Activated effector memory CD4-positive, alpha-beta T cell treated with anti-CD3 and anti-CD28 coated beads, Interleukin-2, amount 50 U/mL, for 16 hours (primary cell): ENCODE data around the gene ENC1.
A peak's percentile ranks its signal among the peaks of the same experiment; 100 is the strongest.

Experiments
- DNase-seq: peaks from one replicate; pipeline ENCODE4 v3.0.0-alpha.2; 2020

Gene ENC1

DNA sequence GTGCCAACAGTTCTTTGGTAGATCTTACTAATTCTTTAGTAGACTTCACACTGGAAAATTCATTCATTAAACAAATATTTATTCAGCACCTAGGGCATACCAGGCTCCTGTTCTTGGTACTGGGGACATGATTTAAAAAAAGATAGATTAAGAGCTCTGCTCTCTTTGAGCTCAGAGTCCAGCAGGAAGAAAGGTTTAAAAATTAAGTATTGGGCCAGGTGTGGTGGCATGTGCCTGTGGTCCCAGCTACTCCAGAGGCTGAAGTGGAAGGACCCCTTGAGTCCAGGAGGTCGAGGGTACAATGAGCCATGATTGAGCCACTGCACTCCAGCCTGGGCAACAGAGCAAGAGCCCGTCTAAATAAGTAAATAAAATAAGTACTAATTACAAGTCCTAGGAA, 41.4 kb downstream of the ENC1 start:
- no peak for DNase-seq

DNA sequence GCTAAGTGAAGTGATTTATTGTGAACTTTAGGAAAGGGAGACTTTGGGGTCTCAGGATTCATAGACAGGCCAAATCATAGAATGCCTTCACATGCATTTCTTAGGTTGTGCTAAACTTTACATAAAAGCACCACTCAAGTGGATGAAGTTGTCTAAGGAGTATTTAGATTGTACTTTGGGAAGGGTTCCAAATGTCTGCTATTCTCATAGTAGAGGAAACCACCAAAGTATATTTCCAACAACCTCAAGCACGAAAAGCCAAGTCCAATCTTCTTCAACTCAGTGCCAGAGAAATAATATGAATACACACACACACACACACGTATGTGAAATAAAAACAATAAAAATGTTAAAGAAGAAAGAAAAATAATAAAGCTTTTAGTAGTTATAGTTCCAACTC, 41.8 kb downstream of the ENC1 start:
- DNase-seq: no peak

DNA sequence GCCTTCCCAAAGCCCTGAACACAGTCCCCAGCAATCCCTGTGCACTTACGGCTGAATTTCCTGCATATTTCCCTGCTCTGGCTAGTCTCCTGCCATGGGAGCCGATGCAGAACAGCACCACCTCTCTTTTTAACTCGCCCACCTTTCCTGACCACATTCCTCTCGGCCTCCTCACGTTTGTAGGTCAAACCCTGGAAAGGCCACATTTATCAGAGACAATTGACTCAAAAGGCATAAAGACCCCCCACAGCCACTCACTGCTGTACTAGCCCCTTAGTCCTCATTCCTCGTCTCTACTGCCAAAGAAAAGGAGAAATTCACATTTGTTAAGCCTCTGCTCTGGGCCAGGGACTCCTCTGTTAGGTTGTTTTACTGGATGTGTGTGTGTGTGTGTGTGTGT, 43.6 kb downstream of the ENC1 start:
- no peak for DNase-seq

DNA sequence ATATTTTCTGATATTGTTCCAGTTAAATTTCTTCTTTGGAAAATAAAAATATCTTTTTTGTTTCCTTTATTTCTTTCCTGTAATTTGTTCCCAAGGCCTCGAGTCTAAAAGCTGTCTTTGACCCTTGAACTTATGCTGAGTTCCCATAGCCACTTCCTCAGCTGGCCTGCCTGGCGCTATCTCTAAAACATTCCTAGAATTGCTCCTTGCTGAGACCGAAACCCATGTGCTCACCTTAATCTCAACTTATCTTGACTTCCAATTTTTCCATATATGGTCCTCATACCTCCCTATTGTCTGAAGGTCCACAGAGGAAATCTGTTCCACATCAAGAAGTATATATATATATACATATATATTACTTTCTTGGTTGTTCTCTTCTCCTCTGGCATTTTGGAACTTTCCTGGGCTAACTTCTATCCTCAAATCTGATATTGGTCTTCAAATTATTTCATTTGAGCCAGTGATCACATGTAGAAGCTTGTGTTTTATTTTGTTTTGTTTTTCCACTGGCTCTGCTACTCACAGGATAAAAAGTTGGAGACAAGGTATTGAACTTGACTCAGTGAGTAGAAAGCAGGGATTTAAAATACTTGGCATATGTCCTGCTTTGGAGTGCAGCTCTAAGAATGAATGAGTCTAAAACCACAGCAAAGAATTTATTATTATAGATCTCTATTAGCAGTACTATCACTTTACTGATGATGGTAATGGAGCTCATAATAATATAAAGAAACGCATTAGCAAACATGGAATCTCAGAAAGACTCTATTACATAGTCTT, 45.2 kb downstream of the ENC1 start:
- DNase-seq: no peak

DNA sequence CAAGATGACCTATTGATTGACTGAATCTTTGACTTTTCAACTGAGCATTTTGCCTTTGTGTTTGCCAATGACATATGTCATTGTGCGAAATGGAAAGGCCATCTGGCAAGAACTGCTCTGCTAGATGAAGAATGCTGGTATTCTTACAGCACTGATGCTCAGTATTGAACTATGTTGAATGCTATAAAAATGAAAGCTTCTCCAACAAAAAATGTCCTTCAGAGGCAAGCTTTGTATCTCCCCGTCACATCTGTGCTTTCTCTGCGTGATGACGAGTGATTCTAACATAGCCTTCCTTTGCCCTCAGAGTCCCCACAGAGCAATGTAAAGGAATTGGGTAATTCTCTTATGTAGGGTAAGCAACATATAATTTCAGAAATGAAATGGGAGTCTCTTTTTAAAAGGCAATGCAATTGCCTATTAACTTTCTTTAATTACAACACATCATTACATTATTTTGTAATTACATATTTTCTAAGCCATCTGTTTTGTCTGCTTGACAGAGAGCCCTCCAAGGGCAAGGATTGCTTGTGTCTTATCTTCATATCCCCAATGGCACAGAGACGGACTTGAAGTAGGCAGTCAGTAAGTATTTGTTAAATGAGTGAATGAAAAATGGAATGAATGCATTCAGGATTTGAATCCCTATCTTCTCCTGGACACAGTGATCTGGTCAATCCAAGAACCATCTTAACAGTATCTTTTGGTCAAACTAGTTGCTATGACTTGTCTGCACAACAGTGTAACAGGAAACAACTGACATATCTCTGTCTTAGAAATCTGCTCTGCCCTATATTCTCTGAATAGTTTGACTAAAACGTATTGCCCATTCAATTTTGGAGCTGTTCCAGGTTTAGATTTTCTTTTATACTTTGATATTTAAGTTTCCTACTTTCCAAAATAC, 46.1 kb downstream of the ENC1 start:
- DNase-seq: no peak

DNA sequence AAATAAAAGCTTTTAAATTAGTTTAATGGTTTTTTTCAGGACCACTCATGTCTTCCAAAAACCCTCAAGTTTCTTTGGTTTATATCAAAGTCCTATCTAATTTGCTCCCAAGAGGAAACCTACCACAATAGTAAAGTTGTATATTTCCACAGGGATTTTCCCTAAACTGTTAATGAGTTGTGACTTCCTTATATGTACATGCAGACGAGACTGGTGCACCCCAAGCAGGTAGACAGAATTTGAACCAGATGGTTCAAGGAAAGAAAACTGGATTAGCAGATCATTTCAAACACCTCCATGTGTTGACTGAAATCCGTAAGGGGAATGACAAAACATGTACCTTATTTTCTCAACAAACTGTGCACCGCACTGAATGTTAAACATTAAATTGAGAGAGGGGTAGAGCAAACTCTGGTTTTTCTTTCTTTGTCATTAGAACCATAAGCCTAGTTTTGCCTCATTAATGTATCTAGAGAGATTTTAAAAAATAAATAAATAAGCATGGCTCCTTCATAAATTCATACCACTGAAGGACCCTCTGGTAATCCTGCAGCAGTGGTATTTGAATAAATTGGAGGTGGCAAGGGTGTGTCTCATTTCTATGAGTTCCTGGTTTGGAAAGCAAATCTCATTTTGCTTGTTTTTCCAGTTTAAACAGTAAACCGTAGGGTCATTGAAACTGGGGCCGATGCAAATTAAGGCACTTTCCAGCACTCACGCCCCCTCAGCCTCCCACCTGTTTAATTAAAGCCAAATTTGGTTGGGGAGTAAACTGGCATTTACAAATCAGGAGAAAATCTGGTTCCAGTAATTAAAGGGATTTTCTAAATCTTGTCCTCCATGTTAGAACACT, 51.1 kb downstream of the ENC1 start:
- DNase-seq: no peak

DNA sequence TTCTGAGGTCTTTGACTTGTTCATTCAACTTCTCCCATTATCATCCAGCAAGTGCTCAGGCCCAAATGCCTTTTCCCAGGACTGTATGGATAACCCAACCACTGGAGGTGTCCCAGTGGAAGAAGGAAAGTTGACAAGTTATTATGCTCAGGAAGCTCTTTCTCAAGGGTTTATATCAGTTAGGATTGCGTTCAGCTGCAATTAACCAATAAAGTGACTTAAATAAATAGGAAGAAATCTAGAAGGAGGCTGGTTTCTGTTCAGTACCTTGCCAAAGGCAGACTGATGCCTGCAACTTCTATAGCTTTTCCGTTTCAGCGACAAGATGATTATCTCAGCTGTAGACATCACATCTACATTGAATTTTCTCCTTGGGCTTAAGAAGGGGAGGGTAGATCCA, 52.1 kb downstream of the ENC1 start:
- no peak for DNase-seq

DNA sequence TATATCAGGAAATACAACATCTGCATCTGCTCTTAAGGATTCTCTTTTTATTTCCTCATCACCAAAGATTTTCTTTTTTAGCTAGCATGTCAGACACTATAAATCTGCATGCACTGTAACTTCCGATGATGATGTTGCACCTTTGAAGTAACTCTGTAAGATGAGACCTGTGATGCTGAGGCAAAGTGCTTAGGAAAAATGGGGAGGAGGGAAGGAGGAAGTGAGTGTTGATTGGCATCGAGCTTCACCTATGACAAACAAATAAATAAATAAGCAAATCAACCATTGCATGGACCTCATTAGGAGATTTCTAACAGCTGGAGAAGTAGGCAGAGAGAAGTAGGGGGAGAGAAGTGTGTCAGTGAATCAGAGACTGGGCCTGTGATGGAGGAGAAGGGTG, 52.6 kb downstream of the ENC1 start:
- DNase-seq: no peak

DNA sequence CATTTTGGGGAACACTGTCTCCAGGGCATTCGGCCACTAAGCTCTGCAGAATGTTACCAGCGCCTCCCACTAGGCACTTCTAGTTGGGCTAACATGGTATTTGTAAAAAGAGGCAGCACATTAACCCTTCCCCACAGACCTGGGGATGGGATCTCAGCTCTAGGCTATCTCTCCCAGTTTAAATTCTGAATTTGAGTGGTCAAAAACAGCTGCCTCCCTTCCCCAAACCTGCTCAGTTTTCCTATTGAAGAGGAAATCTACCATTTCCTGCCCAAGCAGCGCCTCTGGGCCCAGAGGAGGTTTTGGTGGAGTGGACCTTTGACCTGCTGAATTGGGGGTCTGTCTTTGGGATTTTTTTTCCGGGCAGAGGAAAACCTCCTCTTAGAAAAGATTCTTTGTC, 53.2 kb downstream of the ENC1 start:
- no peak for DNase-seq

DNA sequence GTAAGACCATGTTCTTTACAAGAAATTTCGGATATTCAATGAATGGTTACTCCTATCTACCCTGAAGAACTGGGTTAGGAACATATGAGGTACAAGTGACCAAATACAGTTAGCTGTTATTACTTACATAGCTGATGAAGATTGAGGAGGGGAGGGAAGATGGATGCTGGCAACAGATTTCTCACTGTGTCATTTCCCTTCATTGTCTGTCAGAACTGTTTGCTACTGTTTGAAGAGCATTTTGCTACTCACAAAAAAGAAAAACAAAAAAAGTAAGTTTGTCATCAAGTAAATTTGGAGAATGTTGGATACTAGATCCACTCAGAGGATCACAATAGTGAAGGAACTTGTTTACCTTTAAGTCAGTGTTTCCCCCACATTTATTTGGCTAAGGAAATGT, 53.7 kb downstream of the ENC1 start:
- DNase-seq: no peak

DNA sequence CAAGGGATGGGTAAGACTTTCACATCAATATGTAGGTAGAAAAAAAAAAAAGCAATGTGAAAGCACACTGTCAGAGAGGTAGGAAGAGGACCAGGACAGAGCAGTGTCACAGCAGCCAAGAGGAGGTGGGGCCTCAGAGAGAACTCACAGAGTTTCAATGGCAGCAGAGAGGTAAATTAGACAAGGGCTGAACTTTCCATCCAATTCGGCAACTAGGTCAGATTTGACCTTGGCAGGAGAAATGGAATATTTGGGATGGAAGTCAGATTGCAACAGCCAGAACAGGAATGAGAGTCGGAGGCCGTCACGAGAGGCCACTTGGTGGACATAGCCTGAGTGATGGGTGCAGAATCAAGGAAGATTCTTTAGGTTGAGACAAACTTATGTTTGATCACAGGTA, 57.7 kb downstream of the ENC1 start:
- no peak for DNase-seq

DNA sequence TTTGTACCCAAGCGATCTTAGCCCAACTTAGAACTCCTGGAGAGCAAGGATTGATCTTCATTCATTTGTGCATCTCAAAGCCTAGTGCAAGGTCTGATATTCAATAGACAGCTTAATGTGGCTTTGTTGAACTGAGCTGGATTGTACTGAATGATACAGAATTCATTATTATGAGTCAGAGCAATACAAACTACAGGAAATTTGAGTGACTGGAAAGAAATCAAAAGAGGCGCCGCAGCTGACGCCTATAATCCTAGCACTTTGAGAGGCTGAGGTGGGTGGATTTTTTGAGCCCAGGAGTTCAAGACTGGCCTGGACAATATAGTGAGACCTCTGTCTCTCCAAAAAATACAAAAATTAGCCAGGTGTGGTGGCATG, 58.6 kb downstream of the ENC1 start:
- DNase-seq: no peak

DNA sequence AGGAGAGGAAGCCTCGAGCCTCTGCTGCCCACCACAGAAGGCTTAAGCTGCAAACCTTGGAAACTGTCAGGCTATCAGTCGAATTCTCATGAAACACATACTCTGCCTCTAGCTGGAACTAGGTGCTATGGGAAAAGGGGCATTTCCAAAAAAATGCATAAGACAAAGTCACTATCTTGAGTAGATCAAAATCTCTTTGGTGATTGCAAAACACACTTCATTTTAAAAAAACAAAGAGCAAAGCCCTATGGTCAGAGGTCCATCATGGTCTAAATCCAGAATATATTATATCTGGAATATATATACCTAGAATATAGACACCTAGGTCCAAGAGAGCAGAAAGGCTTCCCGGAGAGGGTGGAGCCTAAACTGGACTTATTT, 59.8 kb downstream of the ENC1 start:
- no peak for DNase-seq

DNA sequence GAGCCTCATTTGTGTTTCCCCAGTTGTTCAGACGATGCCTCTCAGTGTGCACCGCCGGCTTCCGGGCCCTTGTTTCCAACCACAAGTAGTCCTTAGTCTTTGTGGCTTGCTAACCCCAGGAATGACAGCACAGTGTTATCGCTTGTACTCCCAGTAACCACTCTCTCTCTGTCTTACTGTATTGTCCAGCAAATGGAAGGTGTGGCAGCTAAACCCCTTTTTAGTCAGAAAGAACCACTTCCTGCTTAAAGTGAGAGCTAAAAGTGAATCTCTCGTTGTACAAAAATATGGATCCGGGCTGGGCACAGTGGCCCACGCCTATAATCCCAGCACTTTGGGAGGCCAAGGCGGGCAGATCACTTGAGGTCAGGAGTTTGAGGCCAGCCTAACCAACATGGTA, 61.3 kb downstream of the ENC1 start:
- peak; percentile 85 for DNase-seq

DNA sequence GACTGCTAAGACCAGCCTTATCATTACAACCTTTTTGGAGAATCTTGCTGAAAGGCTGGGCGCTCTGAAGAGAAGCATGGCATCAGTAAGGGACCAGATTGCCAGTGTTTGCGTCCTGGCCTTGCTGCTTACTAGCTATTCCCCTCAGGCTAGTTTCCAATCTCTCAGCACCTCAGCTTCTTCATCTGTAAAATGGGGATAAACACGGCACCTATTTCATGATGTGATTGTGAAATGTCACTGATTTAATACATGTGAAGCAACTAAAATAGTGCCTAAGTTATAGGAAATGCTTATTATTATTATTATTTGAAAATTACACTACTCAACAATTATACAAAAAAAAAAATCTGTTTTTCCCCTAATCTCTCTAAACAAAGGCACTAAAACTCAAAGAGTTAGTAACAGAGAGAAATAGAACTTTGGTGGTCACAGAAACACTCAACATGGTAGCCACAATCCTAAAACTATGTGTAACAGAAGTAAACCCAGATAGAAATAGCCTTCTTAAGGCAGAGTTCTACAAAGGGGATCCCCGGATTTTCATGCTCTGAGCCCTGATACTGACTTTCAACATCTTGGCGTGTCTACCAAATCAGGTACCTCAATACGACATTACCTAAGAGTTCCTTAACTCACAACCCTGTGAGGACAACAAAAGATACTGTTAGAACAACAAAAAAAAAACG, 62.0 kb downstream of the ENC1 start:
- DNase-seq: no peak
